GM21619 (cell line): ENCODE results near the gene PRMT6.
A peak's percentile ranks its signal among the peaks of the same experiment; 100 is the strongest.
"Not testable (repeated sequence)": the region's sequence is repeated elsewhere in the genome, so short reads cannot be mapped to it uniquely, and the experiment has no call there.

Experiments used
- ATAC-seq: cut with Tn5 transposase; IDR thresholded peaks from one replicate; pipeline ENCODE4 v1.9.1; 2021; ENCODE audit not compliant: unreplicated experiment

The PRMT6 gene

DNA sequence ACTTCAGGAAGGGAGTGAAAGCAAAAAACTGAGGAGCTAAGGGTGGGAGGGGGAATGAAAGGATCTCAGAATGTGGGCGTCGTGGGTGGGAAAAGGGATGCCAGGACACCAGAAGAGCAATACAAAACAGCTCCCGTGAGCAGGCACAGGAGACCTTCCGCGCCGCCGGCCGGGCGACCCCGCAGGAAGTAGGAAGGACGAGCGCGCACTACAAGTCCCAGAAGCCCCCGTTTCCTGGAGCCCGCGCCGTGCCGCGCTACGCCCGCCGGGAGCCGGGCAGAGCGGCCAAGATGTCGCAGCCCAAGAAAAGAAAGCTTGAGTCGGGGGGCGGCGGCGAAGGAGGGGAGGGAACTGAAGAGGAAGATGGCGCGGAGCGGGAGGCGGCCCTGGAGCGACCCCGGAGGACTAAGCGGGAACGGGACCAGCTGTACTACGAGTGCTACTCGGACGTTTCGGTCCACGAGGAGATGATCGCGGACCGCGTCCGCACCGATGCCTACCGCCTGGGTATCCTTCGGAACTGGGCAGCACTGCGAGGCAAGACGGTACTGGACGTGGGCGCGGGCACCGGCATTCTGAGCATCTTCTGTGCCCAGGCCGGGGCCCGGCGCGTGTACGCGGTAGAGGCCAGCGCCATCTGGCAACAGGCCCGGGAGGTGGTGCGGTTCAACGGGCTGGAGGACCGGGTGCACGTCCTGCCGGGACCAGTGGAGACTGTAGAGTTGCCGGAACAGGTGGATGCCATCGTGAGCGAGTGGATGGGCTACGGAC lies at the start of gene PRMT6:
Gene PRMT6, plus strand, starts transcription at position 249 of the 771 bp plus-strand sequence. Its CDS starts 42 bp downstream, at position 291.
- peak; percentile 90 for ATAC-seq

DNA sequence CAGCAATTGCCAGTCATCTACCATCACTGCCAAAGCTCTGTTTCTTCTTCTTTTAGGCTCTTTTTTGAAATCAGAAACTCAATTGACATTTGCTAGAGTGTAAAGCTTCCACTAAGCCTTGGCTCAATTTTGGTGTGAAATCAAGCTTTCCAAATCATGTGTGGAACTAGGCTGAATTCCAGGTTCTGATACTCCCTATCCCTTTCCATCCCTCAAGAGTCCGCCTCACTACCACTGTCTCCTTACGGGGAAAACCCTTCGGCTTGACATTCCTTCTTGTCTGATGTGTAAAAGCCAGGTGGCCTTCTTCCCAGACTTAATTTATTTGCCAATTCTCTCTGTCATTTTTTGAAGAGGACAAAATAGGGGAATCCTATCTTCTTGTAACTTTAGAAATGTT lies 47.2 kb upstream of the PRMT6 start:
- ATAC-seq: no peak

DNA sequence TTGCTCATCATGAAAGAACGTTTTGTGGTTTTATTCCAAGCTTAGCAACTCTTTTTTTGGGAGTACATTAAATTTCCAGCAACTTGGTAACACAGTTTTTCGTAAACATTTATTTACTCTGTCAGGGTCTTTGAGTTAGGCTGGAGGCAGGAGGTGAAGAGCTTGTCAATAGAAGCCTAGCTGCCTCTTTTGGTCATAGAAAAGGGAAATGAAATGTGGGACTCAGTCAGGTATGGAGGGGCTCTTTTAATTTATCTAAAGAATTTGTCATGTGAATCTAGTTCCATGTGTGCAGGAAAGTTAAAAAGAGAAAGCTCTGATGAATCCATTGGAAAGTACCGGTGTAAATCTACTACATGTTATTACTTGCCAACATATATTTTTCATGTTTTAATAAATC lies 45.9 kb upstream of the PRMT6 start:
- ATAC-seq: no peak

DNA sequence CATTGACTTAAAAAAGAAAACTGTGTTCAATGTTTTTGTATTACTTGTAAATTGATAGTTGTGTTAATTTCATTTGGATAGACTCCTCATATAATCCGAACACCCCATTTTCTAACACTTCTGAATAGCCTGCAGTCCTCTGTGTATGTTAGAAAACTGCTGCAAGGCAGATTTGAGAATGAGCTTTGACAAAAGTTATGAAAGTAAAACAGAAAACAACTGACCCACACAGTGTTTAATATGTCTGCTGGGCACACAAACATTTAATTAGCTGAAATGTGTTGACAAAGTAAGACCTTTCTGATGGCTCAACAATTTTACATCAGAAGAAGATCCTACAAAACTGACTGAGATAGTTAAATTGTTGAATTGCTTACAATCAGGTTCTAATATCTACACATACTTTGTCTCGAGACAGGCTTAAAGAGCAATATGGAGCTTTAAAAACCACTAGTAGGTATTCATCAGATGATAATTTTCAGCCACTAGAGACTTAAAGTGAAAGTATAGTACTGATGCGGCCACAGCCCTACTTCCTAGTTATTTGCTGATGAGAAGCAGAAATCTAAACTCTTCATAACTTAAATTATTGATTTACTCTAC lies 40.0 kb upstream of the PRMT6 start:
- peak; percentile 80 for ATAC-seq

DNA sequence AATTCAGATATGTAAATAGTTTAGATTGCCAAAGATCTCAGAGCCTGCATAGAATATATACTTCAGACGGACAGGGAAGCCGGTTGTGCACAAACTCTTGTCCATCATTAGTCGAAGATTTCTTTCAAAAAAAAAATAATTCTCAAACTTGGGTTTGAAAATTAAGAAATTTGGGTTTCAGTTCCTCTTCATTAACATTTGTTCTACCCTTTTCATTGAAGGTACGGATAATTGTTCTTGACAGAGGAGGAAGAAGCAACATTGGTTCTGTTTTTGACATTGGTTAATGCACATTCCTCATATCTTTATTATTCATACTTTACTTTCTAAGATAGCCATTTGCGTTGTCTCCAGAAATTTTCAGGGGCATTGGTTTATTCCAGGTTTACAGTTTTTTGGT lies 38.0 kb upstream of the PRMT6 start:
- ATAC-seq: no peak

DNA sequence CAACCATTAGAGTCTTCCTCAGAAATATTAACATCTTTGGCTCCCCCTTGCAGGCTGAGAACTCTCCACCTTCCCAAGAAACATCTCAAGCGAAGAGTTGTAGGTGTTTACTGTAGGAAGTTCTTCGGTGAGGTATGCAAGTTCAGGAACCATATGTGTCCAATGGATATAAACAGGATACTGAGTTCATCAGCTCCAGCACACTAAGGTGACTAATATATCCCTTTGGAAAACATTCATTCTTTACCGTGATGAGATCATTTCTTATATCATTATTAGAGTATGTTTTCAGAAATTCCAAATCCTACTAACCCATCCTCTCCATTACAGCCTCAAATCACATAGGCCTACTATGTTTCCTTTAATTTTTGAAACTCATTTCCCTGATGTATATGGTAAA lies 37.3 kb upstream of the PRMT6 start:
- no peak for ATAC-seq

DNA sequence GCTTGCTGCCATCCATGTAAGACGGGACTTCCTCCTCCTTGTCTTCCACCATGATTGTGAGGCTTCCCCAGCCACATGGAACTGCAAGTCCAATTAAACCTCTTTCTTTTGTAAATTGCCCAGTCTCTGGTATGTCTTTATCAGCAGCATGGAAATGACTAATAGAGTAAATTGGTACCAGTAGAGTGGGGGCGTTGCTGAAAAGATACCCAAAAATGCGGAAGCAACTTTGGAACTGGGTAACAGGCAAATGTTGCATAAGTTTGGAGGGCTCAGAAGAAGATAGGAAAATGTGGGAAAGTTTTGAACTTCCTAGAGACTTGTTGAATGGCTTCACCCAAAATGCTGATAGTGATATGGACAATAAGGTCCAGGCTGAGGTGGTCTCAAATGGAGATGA lies 17.6 kb upstream of the PRMT6 start:
- ATAC-seq: not testable (repeated sequence)

DNA sequence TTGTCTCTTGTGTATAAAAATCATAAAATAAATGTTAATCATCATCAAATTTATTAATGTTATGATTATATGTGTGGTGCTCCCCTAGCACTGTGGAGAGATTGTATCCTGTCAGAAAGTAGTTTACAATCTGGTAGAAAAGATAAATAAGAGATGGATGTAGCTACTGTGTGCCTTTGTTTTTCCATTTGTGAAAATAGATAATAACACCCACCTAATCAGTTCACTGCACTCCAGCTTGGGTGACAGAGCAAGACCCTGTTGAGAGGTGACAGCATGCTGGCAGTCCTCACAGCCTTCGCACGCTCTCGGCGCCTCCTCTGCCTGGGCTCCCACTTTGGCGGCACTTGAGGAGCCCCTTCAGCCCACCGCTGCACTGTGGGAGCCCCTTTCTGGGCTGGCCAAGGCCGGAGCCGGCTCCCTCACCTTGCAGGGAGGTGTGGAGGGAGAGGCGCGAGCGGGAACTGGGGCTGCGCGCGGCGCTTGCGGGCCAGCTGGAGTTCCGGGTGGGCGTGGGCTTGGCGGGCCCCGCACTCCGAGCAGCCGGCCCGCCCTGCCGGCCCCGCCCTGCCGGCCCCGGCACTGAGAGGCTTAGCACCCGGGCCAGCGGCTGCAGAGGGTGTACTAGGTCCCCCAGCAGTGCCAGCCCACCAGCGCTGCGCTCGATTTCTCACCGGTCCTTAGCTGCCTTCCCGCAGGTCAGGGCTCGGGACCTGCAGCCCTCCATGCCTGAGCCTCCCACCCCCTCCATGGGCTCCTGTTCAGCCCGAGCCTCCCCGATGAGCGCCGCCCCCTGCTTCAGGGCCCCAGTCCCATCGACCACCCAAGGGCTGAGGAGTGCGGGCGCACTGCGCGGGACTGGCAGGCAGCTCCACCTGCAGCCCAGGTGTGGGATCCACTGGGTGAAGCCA lies 11.9 kb upstream of the PRMT6 start:
- not testable (repeated sequence) for ATAC-seq

DNA sequence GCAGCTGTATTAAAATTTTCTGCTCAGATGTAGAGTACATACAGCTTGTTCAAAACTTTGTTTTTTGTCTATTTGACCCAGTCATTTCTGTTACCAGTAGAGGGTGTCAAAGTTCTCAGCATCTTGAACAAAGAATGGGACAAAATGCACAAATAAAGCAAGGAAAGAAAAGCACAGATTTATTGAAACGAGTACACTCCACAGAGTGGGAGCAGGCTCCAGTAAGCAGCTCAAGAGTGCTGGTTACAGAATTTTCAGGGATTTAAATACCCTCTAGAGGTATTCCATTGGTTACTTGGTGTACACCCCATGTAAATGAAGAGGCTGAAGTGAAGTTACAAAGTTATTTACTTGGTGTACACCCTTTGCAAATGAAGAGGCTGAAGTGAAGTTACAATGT lies 8.9 kb upstream of the PRMT6 start:
- no peak for ATAC-seq

DNA sequence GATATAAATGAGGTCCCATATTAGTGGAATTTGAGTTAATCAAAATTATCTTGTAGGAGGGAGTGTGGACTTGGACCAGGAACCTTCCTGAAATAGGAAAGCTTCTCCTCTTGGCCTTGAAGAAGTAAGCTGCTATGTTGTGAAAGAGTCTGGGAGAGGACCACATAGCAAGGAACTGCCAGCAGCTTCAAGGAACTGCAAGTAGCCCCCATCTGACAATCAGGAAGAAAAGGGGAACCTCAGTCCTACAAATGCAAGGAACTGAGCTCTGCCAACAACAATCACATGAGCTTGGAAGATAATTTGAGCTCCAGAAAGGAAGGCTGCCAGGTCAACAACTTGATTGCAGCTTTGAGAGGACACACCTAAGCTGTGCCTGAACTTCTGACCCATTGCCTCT lies 8.2 kb upstream of the PRMT6 start:
- no peak for ATAC-seq

DNA sequence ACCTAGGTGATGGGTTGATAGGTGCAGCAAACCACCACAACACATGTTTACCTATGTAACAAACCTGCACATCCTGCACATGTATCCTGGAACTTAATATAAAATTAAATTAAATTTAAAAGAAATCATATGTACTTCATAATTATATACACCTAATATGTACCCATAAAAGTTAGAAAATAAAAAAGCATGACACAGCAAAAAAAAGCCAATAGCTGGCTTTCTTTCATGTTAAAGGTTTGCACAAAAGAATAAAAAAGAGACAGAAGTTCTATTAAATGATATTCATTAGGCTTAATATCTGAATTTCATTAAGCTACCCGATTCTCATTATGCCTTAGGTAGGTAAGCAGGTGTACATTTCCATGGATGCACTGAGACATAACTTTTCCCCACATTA lies 5.2 kb upstream of the PRMT6 start:
- ATAC-seq: no peak

DNA sequence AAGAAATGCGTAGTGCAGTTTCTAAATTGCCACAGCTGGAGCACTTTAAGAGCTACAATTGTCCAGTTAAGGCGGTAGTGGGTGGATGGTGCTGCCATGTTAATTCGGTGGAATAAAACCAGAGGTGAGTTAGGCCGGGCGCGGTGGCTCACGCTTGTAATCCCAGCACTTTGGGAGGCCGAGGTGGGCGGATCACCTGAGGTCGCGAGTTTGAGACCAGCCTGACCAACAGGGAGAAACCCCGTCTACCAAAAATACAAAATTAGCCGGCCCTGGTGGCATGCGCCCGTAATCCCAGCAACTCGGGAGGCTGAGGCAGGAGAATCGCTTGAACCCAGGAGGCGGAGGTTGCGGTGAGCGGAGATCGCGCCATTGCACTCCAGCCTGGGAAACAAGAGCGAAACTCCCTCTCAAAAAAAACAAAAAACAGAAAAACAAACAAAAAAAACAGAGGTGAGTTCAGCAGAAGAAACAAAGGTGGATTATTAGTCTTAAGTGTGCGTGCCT lies 502 bp upstream of the PRMT6 start:
- not testable (repeated sequence) for ATAC-seq

DNA sequence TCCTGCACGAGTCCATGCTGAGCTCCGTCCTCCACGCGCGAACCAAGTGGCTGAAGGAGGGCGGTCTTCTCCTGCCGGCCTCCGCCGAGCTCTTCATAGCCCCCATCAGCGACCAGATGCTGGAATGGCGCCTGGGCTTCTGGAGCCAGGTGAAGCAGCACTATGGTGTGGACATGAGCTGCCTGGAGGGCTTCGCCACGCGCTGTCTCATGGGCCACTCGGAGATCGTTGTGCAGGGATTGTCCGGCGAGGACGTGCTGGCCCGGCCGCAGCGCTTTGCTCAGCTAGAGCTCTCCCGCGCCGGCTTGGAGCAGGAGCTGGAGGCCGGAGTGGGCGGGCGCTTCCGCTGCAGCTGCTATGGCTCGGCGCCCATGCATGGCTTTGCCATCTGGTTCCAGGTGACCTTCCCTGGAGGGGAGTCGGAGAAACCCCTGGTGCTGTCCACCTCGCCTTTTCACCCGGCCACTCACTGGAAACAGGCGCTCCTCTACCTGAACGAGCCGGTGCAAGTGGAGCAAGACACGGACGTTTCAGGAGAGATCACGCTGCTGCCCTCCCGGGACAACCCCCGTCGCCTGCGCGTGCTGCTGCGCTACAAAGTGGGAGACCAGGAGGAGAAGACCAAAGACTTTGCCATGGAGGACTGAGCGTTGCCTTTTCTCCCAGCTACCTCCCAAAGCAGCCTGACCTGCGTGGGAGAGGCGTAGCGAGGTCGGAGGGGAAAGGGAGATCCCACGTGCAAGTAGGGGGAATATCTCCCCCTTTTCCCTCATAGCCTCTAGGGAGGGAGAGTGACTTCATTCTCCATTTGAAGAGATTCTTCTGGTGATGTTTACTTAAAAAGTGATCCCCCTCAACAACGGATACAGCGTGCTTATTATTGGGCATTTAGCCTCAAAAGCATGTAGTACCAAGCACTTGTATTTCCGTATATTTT lies 991 bp downstream of the PRMT6 start:
- ATAC-seq: peak; percentile 62

DNA sequence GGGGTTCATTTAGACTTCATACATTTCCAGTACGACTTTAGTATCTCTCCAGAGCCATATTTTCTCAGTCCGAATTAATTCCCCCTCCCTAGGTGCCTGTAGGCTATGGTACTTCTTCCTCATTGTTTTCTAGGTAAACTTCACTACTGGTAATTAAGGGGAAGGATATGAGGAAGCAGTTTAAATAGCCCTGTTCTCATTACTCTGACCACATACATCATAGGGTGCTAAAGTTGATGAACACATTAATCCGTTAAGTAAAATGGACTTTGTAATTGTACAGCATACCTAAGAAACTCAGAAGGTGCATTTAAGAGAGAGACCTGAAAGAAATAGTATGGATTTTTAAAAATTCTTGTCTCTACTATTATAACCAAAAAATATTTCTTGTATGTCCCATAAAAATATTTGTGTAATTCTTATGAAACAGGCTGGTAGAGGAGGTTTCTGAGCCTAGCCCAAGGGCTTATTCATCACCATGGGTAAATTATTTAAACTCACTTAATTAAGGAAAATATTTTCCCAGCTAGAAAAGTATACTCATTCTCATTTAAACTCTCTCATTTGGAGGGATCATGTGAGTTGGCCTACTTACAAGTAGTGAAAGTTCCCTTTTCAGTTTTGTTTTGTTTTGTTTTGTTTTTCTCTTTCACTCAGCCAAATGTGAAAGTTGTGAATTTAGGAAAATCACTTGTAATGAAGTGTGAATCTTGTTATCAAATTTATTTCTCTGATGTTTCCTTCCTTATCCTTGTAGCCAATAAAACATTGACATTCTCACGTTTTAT lies 2.0 kb downstream of the PRMT6 start:
- ATAC-seq: no peak

DNA sequence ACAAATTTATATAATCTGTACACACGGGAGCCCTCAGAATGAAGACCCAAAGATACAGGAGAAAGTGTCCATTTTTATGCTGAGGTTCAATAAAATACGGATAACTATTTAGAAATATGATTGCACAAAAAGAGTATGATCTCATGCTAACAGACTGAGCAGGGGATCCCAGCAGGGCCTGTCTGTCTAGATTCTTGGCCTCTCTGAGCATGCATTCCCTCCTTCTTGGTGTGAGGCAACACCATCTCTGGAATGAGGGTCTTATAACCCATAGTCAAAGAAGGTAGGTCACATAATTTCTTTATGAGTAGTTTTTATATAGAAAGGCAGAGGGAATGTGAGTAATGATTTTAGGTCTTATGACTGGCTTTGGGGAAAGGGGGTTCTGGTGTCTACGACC lies 5.4 kb downstream of the PRMT6 start:
- no peak for ATAC-seq

DNA sequence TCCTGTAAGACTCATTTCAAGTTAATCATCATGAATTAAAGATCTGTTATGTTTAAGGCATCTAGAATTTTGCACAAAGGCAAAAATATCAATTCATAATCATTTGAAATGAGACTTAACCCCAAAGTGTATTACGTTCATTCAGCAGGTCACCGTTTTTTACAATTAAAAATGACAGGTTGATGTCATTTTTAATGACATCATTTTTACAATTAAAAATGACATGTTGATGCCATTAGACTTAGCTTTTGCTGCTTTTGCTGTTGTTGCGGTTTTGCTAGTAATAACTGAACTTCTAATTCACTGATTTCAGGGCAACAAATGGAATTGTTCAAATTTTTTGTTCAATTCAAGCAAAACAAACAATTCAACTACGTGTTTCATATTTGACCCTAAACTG lies 17.0 kb downstream of the PRMT6 start:
- ATAC-seq: no peak

DNA sequence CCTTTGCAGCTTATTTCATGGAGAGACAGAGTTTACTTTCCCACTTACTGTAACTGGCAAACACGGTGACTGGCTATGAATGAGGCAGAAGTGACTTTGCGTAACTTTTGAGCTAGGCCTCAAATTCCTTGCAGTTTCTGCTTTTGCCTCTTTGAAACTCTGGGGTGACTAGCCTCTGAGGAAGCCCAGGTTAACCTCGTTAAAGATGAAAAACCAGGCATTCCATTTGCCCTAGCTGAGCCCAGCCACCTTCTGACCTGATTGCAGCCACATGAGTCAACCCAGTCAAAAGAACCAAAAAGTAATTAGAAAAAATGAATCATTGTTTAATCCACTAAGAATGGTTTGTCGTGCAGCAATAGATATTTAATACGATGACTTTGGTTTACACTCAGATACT lies 20.4 kb downstream of the PRMT6 start:
- no peak for ATAC-seq

DNA sequence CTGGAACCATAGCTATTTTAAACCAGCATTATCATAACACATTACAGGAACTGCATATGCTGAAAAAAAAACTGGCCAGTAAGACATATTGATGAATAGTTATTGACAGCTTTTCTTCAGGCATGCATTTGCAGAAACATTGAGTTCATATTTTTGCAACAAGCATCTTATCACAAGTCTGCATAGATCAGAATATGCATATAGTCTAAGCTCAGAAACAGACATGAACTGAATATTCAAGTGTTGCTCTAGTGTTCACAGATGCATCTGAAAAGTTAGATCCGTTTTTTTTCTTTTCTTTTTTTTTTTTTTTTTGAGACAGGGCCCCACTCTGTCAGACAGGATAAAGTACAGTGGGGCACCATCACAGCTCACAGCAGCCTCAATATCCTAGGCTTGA lies 22.8 kb downstream of the PRMT6 start:
- no peak for ATAC-seq

DNA sequence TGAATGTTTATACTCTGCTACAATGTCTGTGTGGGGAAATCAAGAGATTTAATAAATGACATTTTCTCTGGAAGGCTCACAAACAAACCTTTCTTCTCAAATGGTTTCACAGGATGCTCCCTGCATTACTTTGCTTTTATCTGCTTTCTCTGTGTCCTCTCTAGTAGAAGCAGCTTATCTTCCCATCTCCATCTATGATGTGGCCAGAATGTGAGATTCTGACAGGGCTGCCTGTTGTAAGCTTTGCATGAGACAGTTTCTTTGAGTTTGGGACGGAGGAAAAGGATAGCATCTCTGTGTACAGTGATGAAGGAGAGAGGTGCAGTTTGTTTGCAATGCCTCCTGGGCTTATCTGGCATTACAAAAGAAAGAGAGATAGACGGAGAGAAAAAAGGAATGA lies 24.6 kb downstream of the PRMT6 start:
- ATAC-seq: no peak

DNA sequence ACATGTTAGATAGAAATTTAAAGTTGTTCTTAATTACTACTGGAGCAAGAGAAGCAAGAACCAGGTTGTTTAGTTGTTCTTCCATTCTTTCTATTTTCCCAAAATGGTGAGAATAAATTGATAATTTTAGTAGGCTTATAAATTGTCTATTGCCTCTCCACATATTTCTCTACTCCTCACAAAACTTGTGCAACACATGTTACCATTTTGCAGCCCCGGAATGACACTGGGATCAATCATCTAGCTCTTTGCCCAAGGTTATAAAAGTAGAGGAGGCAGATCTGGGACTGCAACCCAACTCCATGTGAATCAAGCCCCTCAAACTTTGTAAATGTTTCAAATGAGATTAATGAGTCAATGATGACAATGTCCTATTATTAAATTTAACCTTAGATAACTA lies 34.9 kb downstream of the PRMT6 start:
- ATAC-seq: no peak
